Measurements from ENCODE around the gene NFE2. TPM values are rescaled to one million over a fixed set of nuclear protein-coding genes. Genes with fewer than 3 reads are reported as not detected.
A peak's percentile ranks its signal among the peaks of the same experiment; 100 is the strongest.

Gene NFE2
- total RNA-seq (not detected), polyA plus RNA-seq (under 1 TPM in 1 of 3 donors, not detected in 2; 0.14 TPM), total RNA-seq (0 reads per million in 6 experiments)

- POLR2A ChIA-PET, result interaction anchor here (0.6 to 2.3 kb wide), 4 partner anchors 14 to 26 kb away, joined by 3 to 9 read pairs (median 4); partner anchors contain the start of genes CBX5, COPZ1 and HNRNPA1
- Mint-ChIP-seq H3K4me3 (peak within 1 kb of the TSS in 9 of 10 donors; percentile 24 to 72 (median 60)), H3K27ac (peak within 1 kb of the TSS in 1 of 10 donors; percentile 27), H3K9me3 (no peaks in the 10 kb centered on the region), H3K36me3 (no peaks in the 10 kb centered on the region), H3K27me3 (peaks cover 24 to 68% (median 44%) of the 10 kb centered on the region in 5 donors), H3K4me1 (peaks cover 11 to 67% (median 21%) of the 10 kb centered on the region in 4 donors)
- ATAC-seq (peak; percentile 72 to 84), DNase-seq (peak in 5 of 10 donors; percentile 11 to 34 (median 28))
Measured at GRCh38 chr12:54300732-54301427, at the start of gene NFE2. NFE2 (minus strand) TSS chr12:54301015; CDS start chr12:54295248, 5,767 bp downstream.

GRCh38 chr12:54349679-54350078, 48.9 kb upstream of the NFE2 start:
- ATAC-seq (no peak), DNase-seq (no peak)
- H3K36me3 Mint-ChIP-seq, result peaks cover 8 to 65% (median 13%) of the 10 kb centered on the region in 3 donors
- peak overlapping the region in 3 of 10 donors; percentile 22 to 69 (median 40) for H3K27ac Mint-ChIP-seq
- no peaks in the 10 kb centered on the region for H3K27me3 Mint-ChIP-seq
- no peaks in the 10 kb centered on the region for H3K9me3 Mint-ChIP-seq
- peak overlapping the region in 1 of 10 donors; percentile 12 for H3K4me3 Mint-ChIP-seq
- peaks cover 10 to 24% (median 18%) of the 10 kb centered on the region in 4 donors for H3K4me1 Mint-ChIP-seq
- POLR2A ChIA-PET, result interaction anchor here (1.6 kb wide), 1 partner anchor 25 kb away, joined by 3 read pairs; the partner anchor contains the start of gene COPZ1

GRCh38 chr12:54349036-54349435, 48.2 kb upstream of the NFE2 start:
- Mint-ChIP-seq H3K4me1 (peaks cover 10 to 24% (median 18%) of the 10 kb centered on the region in 4 donors), H3K27me3 (no peaks in the 10 kb centered on the region), H3K9me3 (no peaks in the 10 kb centered on the region), H3K4me3 (no peak overlapping the region), H3K36me3 (peaks cover 8 to 68% (median 13%) of the 10 kb centered on the region in 3 donors), H3K27ac (peak overlapping the region in 1 of 10 donors; percentile 18)
- no peak for ATAC-seq
- DNase-seq, result no peak
- POLR2A ChIA-PET, result interaction anchor here (1.6 kb wide), 1 partner anchor 24 kb away, joined by 3 read pairs; the partner anchor contains the start of gene COPZ1

GRCh38 chr12:54341378-54342300, 40.8 kb upstream of the NFE2 start:
- Mint-ChIP-seq H3K36me3 (peaks cover 6 to 60% (median 26%) of the 10 kb centered on the region in 3 donors), H3K27me3 (no peaks in the 10 kb centered on the region), H3K9me3 (no peaks in the 10 kb centered on the region), H3K4me1 (peaks cover 9 to 22% (median 22%) of the 10 kb centered on the region in 4 donors), H3K27ac (no peak overlapping the region), H3K4me3 (no peak overlapping the region)
- POLR2A ChIA-PET, result interaction anchor here (1.2 to 1.3 kb wide), 2 partner anchors 16 to 17 kb away, joined by 3 to 4 read pairs; partner anchors contain the start of gene COPZ1
- ATAC-seq, result no peak
- no peak for DNase-seq

- no peaks in the 10 kb centered on the region for H3K27me3 Mint-ChIP-seq
- POLR2A ChIA-PET, result interaction anchor here (1.2 to 1.3 kb wide), 2 partner anchors 16 to 17 kb away, joined by 3 to 4 read pairs; partner anchors contain the start of gene COPZ1
- peaks cover 9 to 29% (median 27%) of the 10 kb centered on the region in 4 donors for H3K4me1 Mint-ChIP-seq
- H3K36me3 Mint-ChIP-seq, result peaks cover 6 to 56% (median 26%) of the 10 kb centered on the region in 3 donors
- DNase-seq, result no peak
- H3K4me3 Mint-ChIP-seq, result no peak overlapping the region
- no peak overlapping the region for H3K27ac Mint-ChIP-seq
- ATAC-seq, result no peak
- H3K9me3 Mint-ChIP-seq, result no peaks in the 10 kb centered on the region
Measured at GRCh38 chr12:54340846-54341245, 40.0 kb upstream of the NFE2 start.

GRCh38 chr12:54338698-54339296, 38.0 kb upstream of the NFE2 start:
- Mint-ChIP-seq H3K36me3 (peaks cover 6 to 42% (median 21%) of the 10 kb centered on the region in 3 donors), H3K4me1 (peaks cover 9 to 31% (median 30%) of the 10 kb centered on the region in 4 donors), H3K27ac (peak overlapping the region in 2 of 10 donors; percentile 9 to 40), H3K4me3 (no peak overlapping the region), H3K27me3 (no peaks in the 10 kb centered on the region), H3K9me3 (no peaks in the 10 kb centered on the region)
- POLR2A ChIA-PET, result no interaction called here
- no peak for DNase-seq
- no peak for ATAC-seq

DNA sequence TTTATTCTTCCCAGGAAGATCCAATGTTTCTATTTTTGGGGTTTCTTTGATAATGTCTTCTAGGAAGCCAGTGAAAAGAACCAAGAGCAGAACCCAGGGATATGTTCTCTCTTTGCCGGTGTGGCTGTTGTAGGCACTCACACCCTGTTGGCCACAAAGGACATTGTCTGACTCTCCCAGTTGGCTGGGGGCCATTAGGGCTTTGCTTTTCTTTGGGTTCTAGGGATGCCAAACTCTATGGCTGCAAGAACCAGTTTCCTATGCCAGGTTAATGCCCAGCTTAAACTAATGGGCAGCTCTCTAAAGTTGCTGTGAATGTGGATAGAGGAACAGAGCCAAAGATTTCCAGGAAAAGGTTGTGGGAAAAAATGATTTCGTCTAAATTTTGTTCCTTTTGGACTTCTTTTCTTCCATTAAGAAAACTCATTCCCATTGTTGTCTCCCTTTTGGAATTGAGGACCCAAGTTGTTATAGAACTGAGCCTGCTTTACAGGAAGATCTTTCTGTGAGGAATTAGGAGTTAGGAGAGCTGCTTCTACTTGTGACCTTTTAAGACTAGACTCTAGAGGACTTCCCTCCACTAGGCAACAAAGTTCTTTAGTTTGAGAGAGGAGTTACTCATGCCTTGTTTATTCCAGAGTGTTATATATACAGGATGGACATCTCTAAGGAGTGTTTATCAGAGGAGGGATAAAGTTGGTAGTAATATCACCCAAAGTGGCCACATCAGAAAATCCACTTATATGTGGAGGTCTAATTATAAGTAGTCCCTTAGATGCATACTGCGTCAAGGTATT, 37.2 kb upstream of the NFE2 start:
- Mint-ChIP-seq H3K36me3 (peaks cover 0 to 39% (median 19%) of the 10 kb centered on the region in 3 donors), H3K27ac (peak overlapping the region in 1 of 10 donors; percentile 74), H3K9me3 (no peaks in the 10 kb centered on the region), H3K4me3 (no peak overlapping the region), H3K4me1 (peaks cover 9 to 38% (median 34%) of the 10 kb centered on the region in 4 donors), H3K27me3 (no peaks in the 10 kb centered on the region)
- POLR2A ChIA-PET, result interaction anchor here (2.1 kb wide), 1 partner anchor 21 kb away, joined by 7 read pairs; no protein-coding TSS in a partner anchor
- no peak for ATAC-seq
- no peak for DNase-seq

DNA sequence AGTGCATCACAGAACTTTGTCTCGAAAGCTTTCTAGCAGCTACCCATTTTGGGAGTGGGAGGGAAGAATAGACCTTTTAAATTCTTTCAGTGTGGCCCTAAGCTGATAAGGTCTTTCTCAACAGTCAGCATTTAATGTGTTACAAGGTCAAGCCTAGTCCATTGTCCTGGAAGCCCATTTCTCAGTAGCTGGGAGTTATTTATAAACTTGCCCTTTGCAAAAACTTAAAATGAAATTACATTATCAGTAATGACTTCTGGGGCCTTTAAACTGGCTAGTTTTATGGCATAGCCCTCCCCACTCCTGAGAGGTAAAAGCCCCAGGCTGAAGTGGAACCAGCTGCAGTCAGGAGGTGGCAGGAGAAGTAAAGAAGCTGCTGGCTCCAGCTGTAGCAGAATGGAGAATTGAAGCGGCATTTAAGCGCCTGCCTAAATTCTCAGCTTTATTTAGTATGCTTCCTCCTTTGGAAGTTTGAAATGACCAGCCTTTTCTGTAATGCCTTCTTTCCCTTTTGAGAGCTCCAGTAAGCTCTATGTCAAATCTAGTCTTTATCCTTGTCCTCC, 36.5 kb upstream of the NFE2 start:
- DNase-seq, result no peak
- peaks cover 0 to 32% (median 15%) of the 10 kb centered on the region in 3 donors for H3K36me3 Mint-ChIP-seq
- ATAC-seq, result no peak
- H3K9me3 Mint-ChIP-seq, result no peaks in the 10 kb centered on the region
- POLR2A ChIA-PET, result interaction anchor here (1.7 to 2.1 kb wide), 3 partner anchors 10 to 22 kb away, joined by 4 to 7 read pairs (median 6); no protein-coding TSS in a partner anchor
- peak overlapping the region in 1 of 10 donors; percentile 74 for H3K27ac Mint-ChIP-seq
- peaks cover 9 to 42% (median 35%) of the 10 kb centered on the region in 4 donors for H3K4me1 Mint-ChIP-seq
- H3K27me3 Mint-ChIP-seq, result no peaks in the 10 kb centered on the region
- H3K4me3 Mint-ChIP-seq, result no peak overlapping the region

DNA sequence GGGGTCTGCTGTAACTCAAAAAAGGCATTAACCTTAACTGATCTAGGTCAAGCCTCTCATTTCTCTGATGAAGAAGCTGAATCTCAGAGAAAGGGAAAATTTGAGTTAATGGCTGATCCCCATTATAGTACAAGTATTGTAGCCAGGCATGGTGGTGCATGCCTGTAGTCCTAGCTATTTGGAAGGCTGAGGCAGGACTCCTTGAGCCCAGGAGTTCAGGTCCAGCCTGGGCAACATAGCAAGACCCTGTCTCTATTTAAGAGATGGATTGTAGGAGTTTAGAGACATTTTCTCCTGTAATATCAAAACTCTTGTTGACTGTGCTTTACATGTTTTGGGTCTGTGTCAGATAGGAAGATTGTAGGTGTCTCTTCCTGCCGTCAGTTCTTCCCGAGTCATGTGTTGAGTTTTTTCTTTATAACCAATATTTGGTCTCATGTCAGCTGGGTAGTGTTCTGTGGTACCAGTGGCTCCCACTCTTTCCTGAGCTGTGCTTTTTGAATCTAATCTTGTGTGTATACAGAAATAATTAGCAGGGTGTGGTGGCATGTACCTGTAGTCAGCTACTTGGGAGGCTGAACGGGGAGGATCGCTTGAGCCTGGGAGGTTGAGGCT, 32.7 kb upstream of the NFE2 start:
- DNase-seq, result no peak
- ATAC-seq, result no peak
- Mint-ChIP-seq H3K4me1 (peaks cover 16 to 66% (median 57%) of the 10 kb centered on the region in 4 donors), H3K4me3 (no peak overlapping the region), H3K9me3 (no peaks in the 10 kb centered on the region), H3K27ac (peak overlapping the region in 1 of 10 donors; percentile 57), H3K36me3 (peaks cover 0 to 18% (median 0%) of the 10 kb centered on the region in 3 donors), H3K27me3 (no peaks in the 10 kb centered on the region)
- POLR2A ChIA-PET, result interaction anchor here (0.6 to 2.2 kb wide), 3 partner anchors 9 to 35 kb away, joined by 3 to 11 read pairs (median 3); partner anchors contain the start of gene COPZ1

DNA sequence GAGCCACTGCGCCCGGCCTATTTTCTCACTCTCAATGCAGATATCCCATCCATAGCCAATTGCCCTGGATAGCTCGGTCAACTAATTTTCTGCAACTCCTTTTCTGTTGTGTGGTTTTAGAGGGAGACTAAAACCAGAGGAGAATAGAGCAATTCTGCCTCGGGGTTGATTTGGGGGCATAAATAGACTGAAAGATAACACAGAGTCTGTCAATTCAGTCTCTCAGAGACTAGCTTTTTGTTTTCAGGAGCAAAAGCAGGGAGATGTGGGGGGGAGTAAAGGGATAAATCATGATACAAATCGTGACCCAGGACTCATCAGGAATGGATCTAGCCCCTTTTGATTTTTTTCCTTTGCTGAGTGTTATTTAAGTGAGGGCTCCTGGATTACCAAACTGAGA, 30.6 kb upstream of the NFE2 start:
- H3K27ac Mint-ChIP-seq, result peak overlapping the region; percentile 34 to 92 (median 76)
- POLR2A ChIA-PET, result interaction anchor here (1.2 kb wide), 2 partner anchors 25 to 28 kb away, joined by 4 read pairs; no protein-coding TSS in a partner anchor
- peaks cover 18 to 69% (median 54%) of the 10 kb centered on the region in 4 donors for H3K4me1 Mint-ChIP-seq

More for the DNA sequence above, 30.6 kb upstream of the NFE2 start:
- ATAC-seq (no peak), DNase-seq (no peak)
- Mint-ChIP-seq H3K4me3 (peak overlapping the region in 6 of 10 donors; percentile 5 to 41 (median 16)), H3K9me3 (no peaks in the 10 kb centered on the region), H3K36me3 (peaks cover 0 to 21% (median 0%) of the 10 kb centered on the region in 3 donors), H3K27me3 (no peaks in the 10 kb centered on the region)
